SK-N-MC (cell line): ENCODE measurements around the gene ARID1B.

Source experiments
- DNase-seq: peaks from one replicate; pipeline ENCODE4 v3.0.0-alpha.2; 2011; ENCODE audit warnings: low read depth, low spot score
- H3K27ac ChIP-seq: fragments of 200-600 bp; sonication (generic); 2 replicates; pipeline ENCODE4 v1.5.1; 2016; ENCODE audit warnings: mixed run types
- H3K36me3 ChIP-seq: fragments of 200-600 bp; sonication (generic); 2 replicates; pipeline ENCODE4 v1.6.1; 2017; ENCODE audit warnings: antibody characterized with exemption, low read length, mixed read lengths; ENCODE audit not compliant: insufficient read depth
- H3K4me3 ChIP-seq: fragments of 200-600 bp; sonication (generic); 2 replicates; pipeline ENCODE4 v1.5.1; 2016
- H3K9ac ChIP-seq: fragments of 200-600 bp; sonication (generic); 2 replicates; pipeline ENCODE4 v1.8.0; 2017; ENCODE audit warnings: mixed run types, mixed read lengths; ENCODE audit not compliant: insufficient read length
- H3K9me3 ChIP-seq: fragments of 200-600 bp; sonication (generic); 2 replicates; pipeline ENCODE4 v1.6.1; 2017; ENCODE audit warnings: low read depth, mild to moderate bottlenecking, antibody characterized with exemption, low read length, moderate library complexity, mixed read lengths
- EZH2 ChIP-seq: fragments of 200-600 bp; sonication (generic); IDR thresholded peaks from one replicate; pipeline ENCODE4 v1.6.1; 2017; ENCODE audit warnings: antibody characterized with exemption
- FOXP2 ChIP-seq: optimal IDR thresholded peaks from 2 replicates; pipeline ENCODE3; 2011; ENCODE audit warnings: mild to moderate bottlenecking, moderate library complexity; ENCODE audit not compliant: insufficient read depth; ENCODE audit errors: extremely low read length, control extremely low read depth
- POLR2AphosphoS5 ChIP-seq: IDR thresholded peaks from 2 replicates; pipeline ENCODE4 v1.6.1; 2012; ENCODE audit warnings: mild to moderate bottlenecking, low read depth, low read length, borderline replicate concordance

Gene ARID1B

DNA sequence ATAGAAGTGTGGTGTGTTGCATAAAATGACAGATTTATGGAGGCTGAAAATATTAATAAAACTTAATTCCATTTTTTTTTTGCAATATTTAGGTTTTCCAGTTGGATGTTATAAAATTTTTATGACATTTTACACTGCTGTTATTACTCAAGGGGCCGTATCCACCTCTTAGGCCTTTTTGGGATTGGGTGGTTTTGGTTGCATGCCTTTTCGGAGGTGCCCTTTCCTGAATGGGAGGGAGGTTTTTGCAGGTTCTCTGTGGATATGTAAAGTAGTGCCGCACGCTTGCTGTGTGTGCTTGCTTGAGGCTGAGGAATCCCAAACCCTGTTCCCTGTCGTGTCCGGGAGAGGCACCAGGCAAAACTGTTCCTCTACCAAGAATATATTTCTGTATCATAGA lies 6.8 kb downstream of the ARID1B start:
- peak overlapping the region; percentile 84 for H3K4me3 ChIP-seq
- H3K9me3 ChIP-seq = no peaks in the 10 kb centered on the region
- peak overlapping the region; percentile 24 for H3K9ac ChIP-seq
- H3K36me3 ChIP-seq = peaks cover 18% of the 10 kb centered on the region
- TF ChIP-seq FOXP2 = no peak
- no peak for TF ChIP-seq POLR2AphosphoS5
- TF ChIP-seq EZH2 = no peak
- no peak overlapping the region for H3K27ac ChIP-seq
- no peak for DNase-seq

DNA sequence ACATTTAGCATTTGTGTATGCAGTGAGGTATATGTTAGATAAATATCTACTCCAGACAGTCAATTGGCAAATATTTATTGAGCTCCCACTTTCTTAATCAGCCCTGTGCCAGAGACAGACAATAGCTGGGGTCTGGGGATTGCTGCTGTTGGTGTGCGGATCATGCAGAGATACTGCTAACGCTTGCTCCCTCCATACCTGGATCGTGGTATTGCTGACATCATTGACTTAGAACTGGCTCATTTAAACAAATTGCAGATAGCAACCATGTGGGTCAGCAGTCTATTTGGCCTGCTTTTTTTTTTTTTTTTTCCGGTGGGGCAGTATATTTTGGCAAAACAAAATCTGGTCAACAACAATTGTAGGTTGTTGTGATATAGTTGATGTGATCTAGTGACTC lies 9.5 kb downstream of the ARID1B start:
- H3K36me3 ChIP-seq = peaks cover 18% of the 10 kb centered on the region
- H3K9me3 ChIP-seq = no peaks in the 10 kb centered on the region
- no peak for DNase-seq
- no peak overlapping the region for H3K27ac ChIP-seq
- no peak for TF ChIP-seq FOXP2
- no peak for TF ChIP-seq EZH2
- TF ChIP-seq POLR2AphosphoS5 = no peak
- H3K4me3 ChIP-seq = no peak overlapping the region
- H3K9ac ChIP-seq = no peak overlapping the region

DNA sequence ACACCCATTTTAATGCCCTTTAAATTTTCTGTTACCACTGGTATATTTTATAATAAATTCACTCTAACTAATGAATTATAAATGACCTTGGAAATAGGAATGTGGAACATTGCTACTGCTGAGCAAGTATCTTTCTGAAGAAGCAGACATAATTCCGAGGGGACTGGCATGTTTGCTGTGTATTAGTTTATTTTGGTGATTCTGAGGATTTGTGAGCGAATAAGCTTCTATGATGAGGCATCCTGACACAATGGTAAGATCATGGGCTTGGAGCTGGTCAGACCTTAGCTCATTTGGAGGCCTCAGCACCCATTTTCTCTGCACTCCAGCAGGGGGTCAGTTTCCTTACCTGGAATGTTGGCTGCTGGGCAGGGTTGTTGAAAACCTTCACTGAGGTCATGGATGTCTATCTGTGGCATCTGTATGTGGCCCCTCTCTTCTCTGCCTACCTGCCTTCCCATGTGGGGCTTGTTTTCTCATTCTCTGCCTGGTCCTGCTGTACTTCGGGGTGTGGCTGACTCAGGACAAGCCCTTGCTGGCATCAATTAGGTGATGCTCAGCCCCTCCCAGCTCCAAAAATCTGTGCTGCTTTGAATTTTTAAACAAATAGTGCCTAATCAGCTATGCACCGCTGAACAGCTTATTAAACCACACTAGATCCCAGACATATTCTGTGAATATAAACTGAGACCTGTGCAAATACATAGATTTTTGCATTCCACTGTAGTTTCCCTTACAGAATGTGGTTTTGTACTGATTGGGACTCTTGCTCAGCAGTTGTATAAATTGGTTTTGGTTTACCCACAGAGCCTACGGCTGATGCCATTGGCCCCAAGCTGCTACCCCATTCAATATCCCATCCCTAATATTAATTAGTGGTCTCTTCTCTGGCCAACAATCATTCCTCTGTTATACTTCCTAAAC lies 10.7 kb downstream of the ARID1B start:
- Histone ChIP-seq H3K36me3 (peaks cover 18% of the 10 kb centered on the region), H3K9ac (no peak overlapping the region), H3K4me3 (no peak overlapping the region), H3K9me3 (no peaks in the 10 kb centered on the region), H3K27ac (no peak overlapping the region)
- DNase-seq = no peak
- no peak for TF ChIP-seq FOXP2
- TF ChIP-seq EZH2 = no peak
- no peak for TF ChIP-seq POLR2AphosphoS5

GRCh38 chr6:156789081-156789943 lies 12.1 kb downstream of the ARID1B start:
- H3K9me3 ChIP-seq = no peaks in the 10 kb centered on the region
- H3K9ac ChIP-seq = no peak overlapping the region
- TF ChIP-seq EZH2 (no peak), POLR2AphosphoS5 (no peak), FOXP2 (no peak)
- H3K36me3 ChIP-seq = peaks cover 18% of the 10 kb centered on the region
- no peak for DNase-seq
- peak overlapping the region; percentile 25; the same call in 1 of the 2 replicates for H3K27ac ChIP-seq
- no peak overlapping the region for H3K4me3 ChIP-seq

DNA sequence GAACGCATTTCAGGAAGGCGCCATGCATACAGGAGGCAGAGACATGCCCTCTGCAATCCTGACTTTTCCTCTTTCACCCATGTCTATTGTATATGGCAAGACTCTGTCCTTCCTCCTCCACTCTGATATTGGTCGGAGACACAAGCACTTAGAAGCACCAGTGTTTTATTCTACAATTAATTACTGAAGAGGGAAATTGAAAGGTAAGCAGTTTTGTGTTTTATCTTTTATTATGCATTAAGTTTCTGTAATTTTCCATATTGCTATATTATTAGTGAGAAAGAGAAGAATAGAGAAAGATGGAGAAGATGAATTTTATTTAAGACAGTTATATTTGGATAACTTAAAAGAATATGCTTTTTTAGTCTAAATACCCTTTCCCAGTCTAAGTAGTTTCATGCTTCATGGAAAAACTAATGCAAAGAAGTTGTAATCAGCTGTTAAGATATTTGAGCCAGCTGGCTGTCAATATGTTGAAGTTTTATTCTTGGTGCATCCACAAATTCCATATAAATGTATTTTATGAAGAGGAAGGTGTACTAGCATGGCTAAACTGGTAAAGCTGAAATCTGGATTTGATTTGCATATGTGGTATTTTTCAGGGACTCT lies 13.6 kb downstream of the ARID1B start:
- no peaks in the 10 kb centered on the region for H3K9me3 ChIP-seq
- H3K4me3 ChIP-seq = peak overlapping the region; percentile 37
- H3K9ac ChIP-seq = no peak overlapping the region
- peak overlapping the region; percentile 39; the same call in 1 of the 2 replicates for H3K27ac ChIP-seq
- H3K36me3 ChIP-seq = peaks cover 6% of the 10 kb centered on the region; the same call in 1 of the 2 replicates
- DNase-seq = no peak
- TF ChIP-seq POLR2AphosphoS5 (no peak), FOXP2 (no peak)

DNA sequence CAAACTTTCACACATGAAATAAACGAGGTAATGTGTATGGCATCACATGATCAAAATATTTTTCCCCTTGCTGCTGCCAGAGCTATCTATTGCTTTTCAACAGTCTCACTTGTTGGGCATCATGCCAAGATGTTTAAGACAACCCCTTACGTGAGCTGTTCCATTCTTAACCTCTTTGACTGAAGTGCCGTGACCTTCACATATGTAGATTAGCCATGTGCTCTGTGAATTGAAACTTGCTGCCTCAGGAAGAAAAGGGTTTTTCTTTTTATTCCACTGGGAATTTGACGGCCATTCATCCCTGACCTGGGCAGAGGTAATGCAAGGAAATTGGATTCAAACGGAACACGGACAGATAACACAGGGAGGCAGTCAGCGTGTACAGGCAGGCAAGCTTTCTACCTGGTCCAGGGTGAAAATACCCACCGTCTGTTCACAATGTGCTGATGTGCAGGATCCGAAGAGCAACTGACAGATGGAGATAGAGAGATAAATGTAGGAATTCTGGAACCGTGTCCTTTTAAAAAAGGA lies 14.2 kb downstream of the ARID1B start:
- Histone ChIP-seq H3K36me3 (peaks cover 4% of the 10 kb centered on the region; the same call in 1 of the 2 replicates), H3K27ac (peak overlapping the region; percentile 43; the same call in 1 of the 2 replicates), H3K9ac (no peak overlapping the region), H3K9me3 (no peaks in the 10 kb centered on the region), H3K4me3 (peak overlapping the region; percentile 37)
- DNase-seq = peak; percentile 78
- TF ChIP-seq FOXP2 (no peak), EZH2 (no peak), POLR2AphosphoS5 (no peak)

GRCh38 chr6:156793200-156793599 lies 16.0 kb downstream of the ARID1B start:
- DNase-seq = no peak
- Histone ChIP-seq H3K9ac (no peak overlapping the region), H3K9me3 (no peaks in the 10 kb centered on the region), H3K4me3 (no peak overlapping the region), H3K36me3 (no peaks in the 10 kb centered on the region; the same call in 1 of the 2 replicates), H3K27ac (no peak overlapping the region)
- TF ChIP-seq POLR2AphosphoS5 (no peak), FOXP2 (no peak)
